ENCODE results near the gene PSMB1. TPM values are rescaled to one million over a fixed set of nuclear protein-coding genes. Genes with fewer than 3 reads are reported as not detected.

Gene PSMB1
- total RNA-seq, 1 experiment from 2014 or later = 282 TPM

DNA sequence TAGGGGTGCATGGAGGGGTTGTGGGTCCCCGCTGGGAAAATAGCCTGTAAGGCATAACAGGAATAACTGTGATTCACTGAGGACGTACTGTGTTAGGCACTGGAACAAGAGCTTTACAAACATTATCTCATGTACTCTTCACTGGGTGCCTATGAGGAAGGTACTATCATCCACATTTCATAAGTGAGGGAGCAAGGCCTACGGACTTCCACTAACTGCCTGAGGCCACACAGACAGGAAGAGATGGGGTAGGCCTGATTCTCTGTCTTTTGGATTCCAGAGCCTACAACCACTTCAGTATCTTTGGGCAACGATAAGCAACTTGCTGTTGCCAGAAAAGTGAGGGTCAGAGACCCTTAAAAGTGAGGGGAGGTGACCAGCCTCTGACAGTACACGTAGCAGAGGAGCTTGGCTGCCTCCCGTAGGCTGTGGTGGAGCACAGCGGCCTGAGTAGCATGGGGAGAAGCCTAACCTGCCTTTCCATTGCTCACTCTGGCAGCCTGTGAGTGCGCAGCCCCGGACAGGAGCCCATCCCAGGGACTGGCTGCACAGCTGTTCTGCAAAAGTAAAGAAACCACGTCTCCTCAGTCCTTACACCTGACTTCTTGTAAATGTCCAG is 30.4 kb downstream of the PSMB1 start:
- H3K4me3 ChIP-seq (replicated peaks in 1 of 2; ENCODE audit: low read depth in 1 of 2, low read length in 2 of 2) = no peak overlapping the region
- ATAC-seq (peak; percentile 100), DNase-seq (ENCODE audit: low read depth, low spot score) (peak; percentile 12)
- H3K79me2 ChIP-seq (ENCODE audit: insufficient read depth, low read length) = no peaks in the 10 kb centered on the region
- H3K9me2 ChIP-seq (ENCODE audit: insufficient read depth) = no peaks in the 10 kb centered on the region
- H2AFZ ChIP-seq (ENCODE audit: low read depth, low read length, poor library complexity, severe bottlenecking) = no peak overlapping the region
- no peaks in the 10 kb centered on the region for H3K36me3 ChIP-seq (ENCODE audit: control insufficient read depth in 1 of 2, insufficient read depth in 2 of 2, low read length in 2 of 2)
- H3K27me3 ChIP-seq (ENCODE audit: insufficient read depth, low read length) = peaks cover 5% of the 10 kb centered on the region; the same call in 1 of the 2 replicates
- ChIA-PET CTCF (interaction anchor here (2.0 kb wide), 1 partner anchor 691 kb away, joined by 8 read pairs; no protein-coding TSS in a partner anchor), RAD21 (ENCODE audit: low non-redundant PET in 1 of 2, low total read pairs in 2 of 2, uncharacterized antibody in 2 of 2, unreplicated experiment in 2 of 2) (no interaction called here), POLR2A (no interaction called here)
- H3K4me2 ChIP-seq (ENCODE audit: low read length) = no peak overlapping the region
- no peaks in the 10 kb centered on the region for H4K20me1 ChIP-seq (ENCODE audit: insufficient read depth)
- intact Hi-C loops (cut with micrococcal nuclease) = loop anchor here (10.0 kb wide), 2 partner anchors 228 to 818 kb away; partner anchors contain the start of genes C6orf120, DLL1 and WDR27
- H3K27ac ChIP-seq (ENCODE audit: low read depth, low read length) = no peak overlapping the region
- no peaks in the 10 kb centered on the region for H3K4me1 ChIP-seq (ENCODE audit: control insufficient read depth in 1 of 2, insufficient read depth in 2 of 2, low read length in 2 of 2)
- no peak for TF ChIP-seq EZH2phosphoT487 (IDR thresholded peaks at IDR 0.05; ENCODE audit: borderline replicate concordance)
- TF ChIP-seq, protein P1, sequence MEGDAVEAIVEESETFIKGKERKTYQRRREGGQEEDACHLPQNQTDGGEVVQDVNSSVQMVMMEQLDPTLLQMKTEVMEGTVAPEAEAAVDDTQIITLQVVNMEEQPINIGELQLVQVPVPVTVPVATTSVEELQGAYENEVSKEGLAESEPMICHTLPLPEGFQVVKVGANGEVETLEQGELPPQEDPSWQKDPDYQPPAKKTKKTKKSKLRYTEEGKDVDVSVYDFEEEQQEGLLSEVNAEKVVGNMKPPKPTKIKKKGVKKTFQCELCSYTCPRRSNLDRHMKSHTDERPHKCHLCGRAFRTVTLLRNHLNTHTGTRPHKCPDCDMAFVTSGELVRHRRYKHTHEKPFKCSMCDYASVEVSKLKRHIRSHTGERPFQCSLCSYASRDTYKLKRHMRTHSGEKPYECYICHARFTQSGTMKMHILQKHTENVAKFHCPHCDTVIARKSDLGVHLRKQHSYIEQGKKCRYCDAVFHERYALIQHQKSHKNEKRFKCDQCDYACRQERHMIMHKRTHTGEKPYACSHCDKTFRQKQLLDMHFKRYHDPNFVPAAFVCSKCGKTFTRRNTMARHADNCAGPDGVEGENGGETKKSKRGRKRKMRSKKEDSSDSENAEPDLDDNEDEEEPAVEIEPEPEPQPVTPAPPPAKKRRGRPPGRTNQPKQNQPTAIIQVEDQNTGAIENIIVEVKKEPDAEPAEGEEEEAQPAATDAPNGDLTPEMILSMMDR (IDR thresholded peaks at IDR 0.05 in 2 of 3, conservative IDR thresholded peaks at IDR 0.05 in 1 of 3; ENCODE audit: borderline replicate concordance in 1 of 3, insufficient read depth in 1 of 3, low read depth in 2 of 3, low read length in 2 of 3) = peak; percentile 35 to 63 (median 56); a peak in 5 of 6 replicates
- TF ChIP-seq RAD21 (IDR thresholded peaks at IDR 0.05; ENCODE audit: low read depth) = peak; percentile 72
- no peak for TF ChIP-seq SIN3A (IDR thresholded peaks at IDR 0.05; ENCODE audit: low read depth)
- no peaks in the 10 kb centered on the region for H3K9me3 ChIP-seq (ENCODE audit: control insufficient read depth in 1 of 2, insufficient read depth in 1 of 2, low read depth in 1 of 2, low read length in 2 of 2)
- BruUV-seq (replicated peaks) = no TSS peak
- H3K9ac ChIP-seq (ENCODE audit: low read length) = no peak overlapping the region

Data from HCT116 (cell line).